ENCODE measurements around the gene CD99L2. TPM values are rescaled to one million over a fixed set of nuclear protein-coding genes. Genes with fewer than 3 reads are reported as not detected.

CD99L2 gene
- total and polyA plus RNA-seq, 2 of the 8 experiments (the other 6 are each of a cell fraction or from before 2014, with no cell fraction given) = 8.0 to 8.5 TPM

DNA sequence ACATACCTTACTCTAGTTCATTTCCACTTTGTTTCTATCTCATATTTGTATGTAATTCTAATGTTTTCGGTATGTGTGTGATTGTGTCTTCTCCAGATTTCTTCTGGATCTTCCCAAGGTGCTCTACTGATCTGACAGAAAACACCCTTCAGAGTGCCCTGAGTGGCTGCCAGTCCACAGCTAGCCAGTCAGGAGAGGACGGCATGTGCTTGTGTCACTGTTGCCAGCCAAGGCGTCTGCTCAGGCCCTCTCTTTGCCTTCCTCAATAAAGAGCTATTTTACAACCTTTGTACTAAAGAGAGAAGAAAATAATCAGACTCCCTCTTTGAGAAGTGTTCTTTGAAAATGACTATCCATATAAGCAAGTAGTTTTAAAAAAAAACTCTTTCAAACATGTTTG lies 29.0 kb downstream of the CD99L2 start (continued):
- TF ChIP-seq, protein P1, sequence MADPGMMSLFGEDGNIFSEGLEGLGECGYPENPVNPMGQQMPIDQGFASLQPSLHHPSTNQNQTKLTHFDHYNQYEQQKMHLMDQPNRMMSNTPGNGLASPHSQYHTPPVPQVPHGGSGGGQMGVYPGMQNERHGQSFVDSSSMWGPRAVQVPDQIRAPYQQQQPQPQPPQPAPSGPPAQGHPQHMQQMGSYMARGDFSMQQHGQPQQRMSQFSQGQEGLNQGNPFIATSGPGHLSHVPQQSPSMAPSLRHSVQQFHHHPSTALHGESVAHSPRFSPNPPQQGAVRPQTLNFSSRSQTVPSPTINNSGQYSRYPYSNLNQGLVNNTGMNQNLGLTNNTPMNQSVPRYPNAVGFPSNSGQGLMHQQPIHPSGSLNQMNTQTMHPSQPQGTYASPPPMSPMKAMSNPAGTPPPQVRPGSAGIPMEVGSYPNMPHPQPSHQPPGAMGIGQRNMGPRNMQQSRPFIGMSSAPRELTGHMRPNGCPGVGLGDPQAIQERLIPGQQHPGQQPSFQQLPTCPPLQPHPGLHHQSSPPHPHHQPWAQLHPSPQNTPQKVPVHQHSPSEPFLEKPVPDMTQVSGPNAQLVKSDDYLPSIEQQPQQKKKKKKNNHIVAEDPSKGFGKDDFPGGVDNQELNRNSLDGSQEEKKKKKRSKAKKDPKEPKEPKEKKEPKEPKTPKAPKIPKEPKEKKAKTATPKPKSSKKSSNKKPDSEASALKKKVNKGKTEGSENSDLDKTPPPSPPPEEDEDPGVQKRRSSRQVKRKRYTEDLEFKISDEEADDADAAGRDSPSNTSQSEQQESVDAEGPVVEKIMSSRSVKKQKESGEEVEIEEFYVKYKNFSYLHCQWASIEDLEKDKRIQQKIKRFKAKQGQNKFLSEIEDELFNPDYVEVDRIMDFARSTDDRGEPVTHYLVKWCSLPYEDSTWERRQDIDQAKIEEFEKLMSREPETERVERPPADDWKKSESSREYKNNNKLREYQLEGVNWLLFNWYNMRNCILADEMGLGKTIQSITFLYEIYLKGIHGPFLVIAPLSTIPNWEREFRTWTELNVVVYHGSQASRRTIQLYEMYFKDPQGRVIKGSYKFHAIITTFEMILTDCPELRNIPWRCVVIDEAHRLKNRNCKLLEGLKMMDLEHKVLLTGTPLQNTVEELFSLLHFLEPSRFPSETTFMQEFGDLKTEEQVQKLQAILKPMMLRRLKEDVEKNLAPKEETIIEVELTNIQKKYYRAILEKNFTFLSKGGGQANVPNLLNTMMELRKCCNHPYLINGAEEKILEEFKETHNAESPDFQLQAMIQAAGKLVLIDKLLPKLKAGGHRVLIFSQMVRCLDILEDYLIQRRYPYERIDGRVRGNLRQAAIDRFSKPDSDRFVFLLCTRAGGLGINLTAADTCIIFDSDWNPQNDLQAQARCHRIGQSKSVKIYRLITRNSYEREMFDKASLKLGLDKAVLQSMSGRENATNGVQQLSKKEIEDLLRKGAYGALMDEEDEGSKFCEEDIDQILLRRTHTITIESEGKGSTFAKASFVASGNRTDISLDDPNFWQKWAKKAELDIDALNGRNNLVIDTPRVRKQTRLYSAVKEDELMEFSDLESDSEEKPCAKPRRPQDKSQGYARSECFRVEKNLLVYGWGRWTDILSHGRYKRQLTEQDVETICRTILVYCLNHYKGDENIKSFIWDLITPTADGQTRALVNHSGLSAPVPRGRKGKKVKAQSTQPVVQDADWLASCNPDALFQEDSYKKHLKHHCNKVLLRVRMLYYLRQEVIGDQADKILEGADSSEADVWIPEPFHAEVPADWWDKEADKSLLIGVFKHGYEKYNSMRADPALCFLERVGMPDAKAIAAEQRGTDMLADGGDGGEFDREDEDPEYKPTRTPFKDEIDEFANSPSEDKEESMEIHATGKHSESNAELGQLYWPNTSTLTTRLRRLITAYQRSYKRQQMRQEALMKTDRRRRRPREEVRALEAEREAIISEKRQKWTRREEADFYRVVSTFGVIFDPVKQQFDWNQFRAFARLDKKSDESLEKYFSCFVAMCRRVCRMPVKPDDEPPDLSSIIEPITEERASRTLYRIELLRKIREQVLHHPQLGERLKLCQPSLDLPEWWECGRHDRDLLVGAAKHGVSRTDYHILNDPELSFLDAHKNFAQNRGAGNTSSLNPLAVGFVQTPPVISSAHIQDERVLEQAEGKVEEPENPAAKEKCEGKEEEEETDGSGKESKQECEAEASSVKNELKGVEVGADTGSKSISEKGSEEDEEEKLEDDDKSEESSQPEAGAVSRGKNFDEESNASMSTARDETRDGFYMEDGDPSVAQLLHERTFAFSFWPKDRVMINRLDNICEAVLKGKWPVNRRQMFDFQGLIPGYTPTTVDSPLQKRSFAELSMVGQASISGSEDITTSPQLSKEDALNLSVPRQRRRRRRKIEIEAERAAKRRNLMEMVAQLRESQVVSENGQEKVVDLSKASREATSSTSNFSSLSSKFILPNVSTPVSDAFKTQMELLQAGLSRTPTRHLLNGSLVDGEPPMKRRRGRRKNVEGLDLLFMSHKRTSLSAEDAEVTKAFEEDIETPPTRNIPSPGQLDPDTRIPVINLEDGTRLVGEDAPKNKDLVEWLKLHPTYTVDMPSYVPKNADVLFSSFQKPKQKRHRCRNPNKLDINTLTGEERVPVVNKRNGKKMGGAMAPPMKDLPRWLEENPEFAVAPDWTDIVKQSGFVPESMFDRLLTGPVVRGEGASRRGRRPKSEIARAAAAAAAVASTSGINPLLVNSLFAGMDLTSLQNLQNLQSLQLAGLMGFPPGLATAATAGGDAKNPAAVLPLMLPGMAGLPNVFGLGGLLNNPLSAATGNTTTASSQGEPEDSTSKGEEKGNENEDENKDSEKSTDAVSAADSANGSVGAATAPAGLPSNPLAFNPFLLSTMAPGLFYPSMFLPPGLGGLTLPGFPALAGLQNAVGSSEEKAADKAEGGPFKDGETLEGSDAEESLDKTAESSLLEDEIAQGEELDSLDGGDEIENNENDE (IDR thresholded peaks at IDR 0.05; ENCODE audit: insufficient replicate concordance, low read length) = no peak
- TF ChIP-seq FOSL1 (IDR thresholded peaks at IDR 0.05; ENCODE audit: insufficient read depth, low read depth, low read length) (no peak), SIRT6 (IDR thresholded peaks at IDR 0.05; ENCODE audit: low read length) (no peak), SP2 (IDR thresholded peaks at IDR 0.05; ENCODE audit: low read length) (no peak), CREB1 (IDR thresholded peaks at IDR 0.05) (peak; percentile 59), YY1 (IDR thresholded peaks at IDR 0.05; ENCODE audit: low read depth, low read length) (no peak), ZNF274 (IDR thresholded peaks at IDR 0.05; ENCODE audit: borderline replicate concordance, extremely low read depth, low read length) (no peak), SRF (IDR thresholded peaks at IDR 0.05; ENCODE audit: low read depth, low read length) (no peak)
